Suprapubic skin (tissue), 3 donors: Measurements from ENCODE around the gene VPS26B.
"Not testable (repeated sequence)": the region's sequence is repeated elsewhere in the genome, so short reads cannot be mapped to it uniquely, and the experiment has no call there.

Source experiments
- CTCF ChIP-seq, 2 donors: fragments of 200-600 bp in 1 of 2; fragments of 450-650 bp in 1 of 2; sonication (generic) in 1 of 2; IDR thresholded peaks; one replicate each; pipeline ENCODE4 v1.5.1; 2016 to 2019; ENCODE audit warnings: antibody characterized with exemption in 2 of 2, mild to moderate bottlenecking in 1 of 2, moderate library complexity in 1 of 2
- POLR2A ChIP-seq, 2 donors: fragments of 450-650 bp; IDR thresholded peaks; one replicate each; pipeline ENCODE4 v1.6.1; 2017; ENCODE audit warnings: antibody characterized with exemption in 2 of 2, mild to moderate bottlenecking in 2 of 2, moderate library complexity in 2 of 2

GRCh38 chr11:134188092-134188491, 36.4 kb upstream of the VPS26B start:
- TF ChIP-seq CTCF, POLR2A (IDR thresholded peaks at IDR 0.05): not testable (repeated sequence)
